KMS-11 (cell line): ENCODE results near the gene PRPF40B.

Experiments used
- H2AFZ ChIP-seq: fragments of 200-600 bp; sonication (generic); 2 replicates; pipeline ENCODE4 v1.6.1; 2016; ENCODE audit warnings: antibody characterized with exemption, mixed run types, low read depth
- H3K27ac ChIP-seq: fragments of 200-600 bp; sonication (generic); 2 replicates; pipeline ENCODE4 v1.6.1; 2016; ENCODE audit warnings: mild to moderate bottlenecking, mixed run types
- H3K27me3 ChIP-seq: fragments of 200-600 bp; sonication (generic); 2 replicates; pipeline ENCODE4 v1.6.1; 2017; ENCODE audit warnings: mild to moderate bottlenecking, low read depth, mixed run types, moderate library complexity; ENCODE audit not compliant: insufficient read depth
- H3K36me3 ChIP-seq: fragments of 200-600 bp; sonication (generic); 2 replicates; pipeline ENCODE4 v1.6.1; 2017; ENCODE audit warnings: mild to moderate bottlenecking, mixed run types; ENCODE audit not compliant: insufficient read depth
- H3K4me1 ChIP-seq: fragments of 200-600 bp; sonication (generic); 2 replicates; pipeline ENCODE4 v1.6.1; 2016; ENCODE audit warnings: mild to moderate bottlenecking, low read depth, mixed run types; ENCODE audit not compliant: poor library complexity, severe bottlenecking
- H3K4me2 ChIP-seq: fragments of 200-600 bp; sonication (generic); 2 replicates; pipeline ENCODE4 v1.7.0; 2016; ENCODE audit warnings: mild to moderate bottlenecking, mixed run types
- H3K4me3 ChIP-seq: fragments of 200-600 bp; sonication (generic); IDR thresholded peaks from 2 replicates; pipeline ENCODE4 v1.6.1; 2017; ENCODE audit warnings: low read depth, low read length, mixed read lengths; ENCODE audit not compliant: insufficient read depth
- H3K79me2 ChIP-seq: fragments of 200-600 bp; sonication (generic); 2 replicates; pipeline ENCODE4 v1.6.1; 2016; ENCODE audit warnings: low read depth, mixed run types; ENCODE audit not compliant: insufficient read depth
- H3K9ac ChIP-seq: fragments of 200-600 bp; sonication (generic); 2 replicates; pipeline ENCODE4 v1.6.1; 2016; ENCODE audit warnings: mild to moderate bottlenecking, mixed run types
- H4K20me1 ChIP-seq: fragments of 200-600 bp; sonication (generic); 2 replicates; pipeline ENCODE4 v1.6.1; 2016; ENCODE audit warnings: mild to moderate bottlenecking, mixed run types; ENCODE audit not compliant: insufficient read depth
- TF ChIP-seq, protein P1 (sequence below): fragments of 200-600 bp; sonication (generic); conservative IDR thresholded peaks from 2 replicates; pipeline ENCODE4 v1.6.1; 2017; ENCODE audit warnings: low read depth, mild to moderate bottlenecking, antibody characterized with exemption, low read length, moderate library complexity, mixed read lengths

Gene PRPF40B

DNA sequence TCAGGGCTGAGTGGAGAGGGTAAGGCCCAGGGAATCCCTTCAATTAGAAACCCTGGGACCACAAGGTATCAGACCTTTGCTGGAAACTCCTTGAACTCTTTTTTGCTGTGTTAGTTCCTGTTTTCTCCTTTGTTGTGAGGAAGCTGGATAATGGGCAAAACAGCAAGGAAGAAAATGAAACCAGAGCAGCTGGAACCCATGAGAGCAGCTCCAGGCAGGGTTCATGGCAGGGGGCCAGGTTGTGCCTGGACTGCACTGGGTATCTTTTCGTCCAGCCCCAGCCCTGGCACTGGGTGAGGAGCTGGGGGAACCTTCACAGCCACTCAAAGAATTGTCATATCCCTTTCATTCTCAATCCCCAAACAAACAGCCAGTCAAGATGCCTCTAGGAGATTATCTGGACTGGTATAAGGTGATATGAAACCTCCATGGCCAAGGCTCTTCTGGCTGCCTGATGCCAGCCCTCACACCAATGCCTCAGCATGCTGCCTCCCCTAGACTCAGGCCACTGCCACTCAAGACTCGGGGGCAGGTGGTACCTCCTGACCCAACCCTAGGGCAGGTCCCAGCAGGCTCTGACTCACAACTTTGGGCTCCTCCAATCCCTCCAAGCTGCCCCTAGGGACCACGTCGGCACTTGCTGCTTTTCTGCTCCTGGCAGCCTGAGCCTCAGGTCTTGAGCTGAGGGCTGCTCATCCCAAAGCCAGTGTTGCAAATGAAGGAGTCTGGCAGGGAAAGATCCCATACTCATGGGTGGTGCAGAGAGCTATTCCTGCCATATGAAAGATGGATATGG is 34.4 kb upstream of the PRPF40B start:
- Histone ChIP-seq H3K9ac (no peak overlapping the region), H3K27me3 (no peaks in the 10 kb centered on the region), H2AFZ (no peak overlapping the region), H4K20me1 (no peaks in the 10 kb centered on the region), H3K79me2 (no peaks in the 10 kb centered on the region), H3K4me3 (no peak overlapping the region), H3K4me1 (no peaks in the 10 kb centered on the region), H3K27ac (no peak overlapping the region), H3K36me3 (no peaks in the 10 kb centered on the region), H3K4me2 (no peak overlapping the region)
- TF ChIP-seq, protein P1, sequence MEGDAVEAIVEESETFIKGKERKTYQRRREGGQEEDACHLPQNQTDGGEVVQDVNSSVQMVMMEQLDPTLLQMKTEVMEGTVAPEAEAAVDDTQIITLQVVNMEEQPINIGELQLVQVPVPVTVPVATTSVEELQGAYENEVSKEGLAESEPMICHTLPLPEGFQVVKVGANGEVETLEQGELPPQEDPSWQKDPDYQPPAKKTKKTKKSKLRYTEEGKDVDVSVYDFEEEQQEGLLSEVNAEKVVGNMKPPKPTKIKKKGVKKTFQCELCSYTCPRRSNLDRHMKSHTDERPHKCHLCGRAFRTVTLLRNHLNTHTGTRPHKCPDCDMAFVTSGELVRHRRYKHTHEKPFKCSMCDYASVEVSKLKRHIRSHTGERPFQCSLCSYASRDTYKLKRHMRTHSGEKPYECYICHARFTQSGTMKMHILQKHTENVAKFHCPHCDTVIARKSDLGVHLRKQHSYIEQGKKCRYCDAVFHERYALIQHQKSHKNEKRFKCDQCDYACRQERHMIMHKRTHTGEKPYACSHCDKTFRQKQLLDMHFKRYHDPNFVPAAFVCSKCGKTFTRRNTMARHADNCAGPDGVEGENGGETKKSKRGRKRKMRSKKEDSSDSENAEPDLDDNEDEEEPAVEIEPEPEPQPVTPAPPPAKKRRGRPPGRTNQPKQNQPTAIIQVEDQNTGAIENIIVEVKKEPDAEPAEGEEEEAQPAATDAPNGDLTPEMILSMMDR: no peak

DNA sequence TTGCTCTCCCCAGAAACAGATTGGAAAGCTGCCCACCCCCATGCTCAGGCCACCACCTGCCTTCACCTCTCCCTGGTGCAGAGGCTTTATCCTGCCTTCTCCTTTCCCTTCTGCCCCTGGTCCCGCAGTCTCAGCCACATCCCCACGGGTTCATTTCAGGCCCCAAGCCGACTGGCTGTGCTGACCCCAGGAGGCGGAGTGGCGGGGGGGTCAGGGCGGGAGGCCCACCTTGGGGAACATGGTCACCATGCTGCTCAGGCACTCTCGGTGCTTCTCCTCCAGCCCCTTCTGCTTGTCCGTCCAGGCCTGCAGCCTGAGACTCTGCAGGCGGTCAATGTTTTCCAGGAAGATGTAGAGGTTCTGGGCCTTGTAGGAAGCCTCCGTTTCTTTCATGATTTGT is 24.8 kb upstream of the PRPF40B start:
- Histone ChIP-seq H3K4me2 (no peak overlapping the region), H3K27me3 (no peaks in the 10 kb centered on the region)

DNA sequence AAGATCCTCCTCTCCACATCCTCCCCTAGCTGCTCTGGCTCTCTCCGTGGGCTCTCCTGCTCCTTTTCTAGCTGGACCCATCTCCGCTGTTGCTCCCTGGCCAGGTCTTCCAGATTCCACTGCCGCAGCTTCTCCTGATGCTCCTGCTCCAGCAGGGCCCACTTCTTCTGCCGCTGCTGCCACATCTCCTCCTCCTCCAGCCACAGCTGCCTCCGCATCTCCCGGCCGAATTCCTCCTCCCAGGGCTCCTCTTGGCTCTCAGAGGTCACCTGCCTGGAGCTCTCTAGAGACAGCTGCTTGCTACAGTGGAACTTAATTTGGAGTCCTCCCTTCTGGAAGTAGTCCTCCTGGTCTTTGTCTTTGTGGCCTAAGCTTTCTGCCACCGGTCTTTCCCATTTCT is 23.4 kb upstream of the PRPF40B start:
- no peaks in the 10 kb centered on the region for H3K79me2 ChIP-seq
- no peak overlapping the region for H3K4me3 ChIP-seq
- no peak overlapping the region for H2AFZ ChIP-seq
- no peaks in the 10 kb centered on the region for H3K4me1 ChIP-seq
- H4K20me1 ChIP-seq: no peaks in the 10 kb centered on the region
- H3K36me3 ChIP-seq: no peaks in the 10 kb centered on the region
- no peak overlapping the region for H3K4me2 ChIP-seq
- no peak overlapping the region for H3K9ac ChIP-seq
- TF ChIP-seq, protein P1: no peak
- H3K27ac ChIP-seq: no peak overlapping the region
- no peaks in the 10 kb centered on the region for H3K27me3 ChIP-seq

More for the DNA sequence above, 24.8 kb upstream of the PRPF40B start:
- H3K27ac ChIP-seq: no peak overlapping the region
- no peak overlapping the region for H3K9ac ChIP-seq
- no peaks in the 10 kb centered on the region for H3K4me1 ChIP-seq
- no peaks in the 10 kb centered on the region for H3K36me3 ChIP-seq
- H3K79me2 ChIP-seq: no peaks in the 10 kb centered on the region
- no peak overlapping the region for H3K4me3 ChIP-seq
- no peaks in the 10 kb centered on the region for H4K20me1 ChIP-seq
- no peak overlapping the region for H2AFZ ChIP-seq
- TF ChIP-seq, protein P1: no peak

DNA sequence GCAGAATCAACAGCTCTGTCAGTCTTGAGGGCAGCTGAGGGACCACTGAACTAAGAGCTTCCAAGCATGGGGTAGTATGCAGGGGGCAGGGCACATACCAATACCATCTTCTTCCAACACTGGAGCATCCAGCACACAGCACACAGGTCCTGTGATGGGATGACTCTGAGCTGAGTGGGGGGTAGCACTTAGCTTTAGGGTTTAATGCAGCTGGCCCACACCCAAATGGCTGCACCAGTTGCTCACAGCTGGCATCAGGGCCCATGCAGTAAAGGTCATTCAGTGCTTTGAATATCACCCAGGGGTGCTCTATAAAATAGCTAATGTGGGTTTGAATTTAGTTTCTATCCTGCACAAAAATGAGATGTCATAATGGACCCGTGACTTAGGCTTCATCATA is 19.6 kb upstream of the PRPF40B start:
- Histone ChIP-seq H3K27me3 (no peaks in the 10 kb centered on the region), H3K9ac (no peak overlapping the region), H3K4me3 (no peak overlapping the region), H3K79me2 (no peaks in the 10 kb centered on the region), H2AFZ (no peak overlapping the region), H3K36me3 (no peaks in the 10 kb centered on the region), H4K20me1 (no peaks in the 10 kb centered on the region), H3K4me1 (no peaks in the 10 kb centered on the region), H3K27ac (no peak overlapping the region), H3K4me2 (no peak overlapping the region)
- TF ChIP-seq, protein P1: no peak
